Stimulated activated CD8-positive, alpha-beta memory T cell treated with anti-CD3 and anti-CD28 coated beads, Interleukin-12 subunit alpha, Interleukin-12 subunit beta, amount 100 ng/mL, for 24 hours (primary cell): ENCODE results near the gene DENND2C.

Experiments
- DNase-seq: peaks from one replicate; pipeline ENCODE4 v3.0.0-alpha.2; 2020; ENCODE audit errors: extremely low read depth

DENND2C gene

GRCh38 chr1:114545796-114546195 is 124.1 kb downstream of the DENND2C start:
- no peak for DNase-seq

DNA sequence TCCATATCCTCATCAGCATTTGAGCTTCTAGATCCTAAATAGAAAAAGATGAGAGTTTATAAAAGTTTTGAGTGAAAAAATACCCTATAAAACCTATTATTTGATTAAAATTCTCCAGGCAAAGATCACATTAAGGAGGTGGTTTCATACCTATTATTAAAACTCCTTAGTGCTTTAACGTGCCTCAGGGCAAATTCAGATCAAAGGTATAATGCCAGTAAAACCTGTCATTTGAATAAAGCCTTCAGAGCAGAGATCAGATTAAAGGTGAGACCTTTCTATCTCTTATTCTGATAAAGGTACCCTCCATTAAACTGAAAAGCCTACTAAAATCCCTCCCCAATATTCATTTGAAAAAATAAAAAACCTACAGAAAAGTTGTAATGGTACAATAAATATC is 124.5 kb downstream of the DENND2C start:
- no peak for DNase-seq

GRCh38 chr1:114540821-114541220 is 129.0 kb downstream of the DENND2C start:
- no peak for DNase-seq

GRCh38 chr1:114540272-114540671 is 129.6 kb downstream of the DENND2C start:
- DNase-seq, result no peak

DNA sequence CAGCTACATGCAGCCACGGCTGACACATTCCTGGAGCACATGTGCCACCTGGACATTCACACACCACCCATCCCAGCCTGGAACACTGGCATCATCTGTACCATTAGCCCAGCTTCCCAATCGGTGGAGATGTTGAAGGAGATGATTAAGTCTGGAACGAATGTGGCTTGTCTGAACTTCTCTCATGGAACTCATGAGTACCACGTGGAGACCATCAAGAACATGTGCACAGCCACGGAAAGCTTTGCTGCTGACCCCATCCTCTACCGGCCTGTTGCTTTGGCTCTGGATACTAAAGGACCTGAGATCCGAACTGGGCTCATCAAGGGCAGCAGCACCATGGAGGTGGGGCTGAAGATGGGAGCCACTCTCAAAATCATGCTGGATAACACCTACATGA is 133.8 kb downstream of the DENND2C start:
- no peak for DNase-seq

- no peak for DNase-seq
Measured at GRCh38 chr1:114535401-114535800, 134.4 kb downstream of the DENND2C start.
